CD4-positive, alpha-beta T cell treated with Interleukin-4 for 4 hours (primary cell): ENCODE results near the gene CRIP1.

ENCODE experiments used
- DNase-seq: peaks from one replicate; pipeline ENCODE4 v3.0.0-alpha.2; 2020

CRIP1 gene

GRCh38 chr14:105482486-105483110, 4.1 kb upstream of the CRIP1 start:
- no peak for DNase-seq

GRCh38 chr14:105483300-105484068, 3.2 kb upstream of the CRIP1 start:
- no peak for DNase-seq

GRCh38 chr14:105484069-105484996, 2.4 kb upstream of the CRIP1 start:
- peak; percentile 93 for DNase-seq

GRCh38 chr14:105484997-105485393, 1.7 kb upstream of the CRIP1 start:
- DNase-seq: no peak

GRCh38 chr14:105485739-105486162, 935 bp upstream of the CRIP1 start:
- DNase-seq: peak; percentile 80

- peak; percentile 89 for DNase-seq
Observed at GRCh38 chr14:105486974-105487448, 325 bp downstream of the CRIP1 start.

GRCh38 chr14:105487449-105487985, 831 bp downstream of the CRIP1 start:
- peak; percentile 78 for DNase-seq

GRCh38 chr14:105487986-105488777, 1.5 kb downstream of the CRIP1 start:
- DNase-seq: peak; percentile 48

GRCh38 chr14:105488781-105489541, 2.3 kb downstream of the CRIP1 start:
- DNase-seq: peak; percentile 33

GRCh38 chr14:105489542-105490266, 3.0 kb downstream of the CRIP1 start:
- peak; percentile 90 for DNase-seq

GRCh38 chr14:105490267-105490571, 3.5 kb downstream of the CRIP1 start:
- DNase-seq: no peak

GRCh38 chr14:105490572-105491365, 4.1 kb downstream of the CRIP1 start, which contains the start of gene TEDC1:
Gene TEDC1 (plus strand): TSS chr14:105491246. CDS start chr14:105491376, 130 bp downstream.
- DNase-seq: peak; percentile 100

- peak; percentile 83 for DNase-seq
Observed at GRCh38 chr14:105491366-105491973, 4.8 kb downstream of the CRIP1 start.

- DNase-seq: peak; percentile 8
Observed at GRCh38 chr14:105492031-105492970, 5.6 kb downstream of the CRIP1 start.

GRCh38 chr14:105492971-105493871, 6.5 kb downstream of the CRIP1 start:
- DNase-seq: peak; percentile 10

- DNase-seq: peak; percentile 6
Observed at GRCh38 chr14:105493921-105494605, 7.4 kb downstream of the CRIP1 start.
